Ovary (tissue), 3 donors: ENCODE measurements around the gene MAP4K2.
A peak's percentile ranks its signal among the peaks of the same experiment; 100 is the strongest.

Source experiments
- EP300 ChIP-seq: sonication (generic); formaldehyde crosslinking; IDR thresholded peaks from one replicate; pipeline ENCODE4 v1.6.1; 2017; ENCODE audit warnings: antibody characterized with exemption
- POLR2A ChIP-seq: fragments of 450-650 bp; IDR thresholded peaks from one replicate; pipeline ENCODE4 v1.6.1; 2017; ENCODE audit warnings: antibody characterized with exemption, mild to moderate bottlenecking, moderate library complexity
- TF ChIP-seq, protein P1 (sequence below), 3 donors: fragments of 450-650 bp in 2 of 3; fragments of 200-600 bp in 1 of 3; IDR thresholded peaks; one replicate each; pipeline versions ENCODE4 v1.5.1 to v1.8.0; 2016 to 2022; ENCODE audit warnings: antibody characterized with exemption in 3 of 3, mild to moderate bottlenecking in 1 of 3
- donor health status: DM: no; HTN: no; CAD: no.

DNA sequence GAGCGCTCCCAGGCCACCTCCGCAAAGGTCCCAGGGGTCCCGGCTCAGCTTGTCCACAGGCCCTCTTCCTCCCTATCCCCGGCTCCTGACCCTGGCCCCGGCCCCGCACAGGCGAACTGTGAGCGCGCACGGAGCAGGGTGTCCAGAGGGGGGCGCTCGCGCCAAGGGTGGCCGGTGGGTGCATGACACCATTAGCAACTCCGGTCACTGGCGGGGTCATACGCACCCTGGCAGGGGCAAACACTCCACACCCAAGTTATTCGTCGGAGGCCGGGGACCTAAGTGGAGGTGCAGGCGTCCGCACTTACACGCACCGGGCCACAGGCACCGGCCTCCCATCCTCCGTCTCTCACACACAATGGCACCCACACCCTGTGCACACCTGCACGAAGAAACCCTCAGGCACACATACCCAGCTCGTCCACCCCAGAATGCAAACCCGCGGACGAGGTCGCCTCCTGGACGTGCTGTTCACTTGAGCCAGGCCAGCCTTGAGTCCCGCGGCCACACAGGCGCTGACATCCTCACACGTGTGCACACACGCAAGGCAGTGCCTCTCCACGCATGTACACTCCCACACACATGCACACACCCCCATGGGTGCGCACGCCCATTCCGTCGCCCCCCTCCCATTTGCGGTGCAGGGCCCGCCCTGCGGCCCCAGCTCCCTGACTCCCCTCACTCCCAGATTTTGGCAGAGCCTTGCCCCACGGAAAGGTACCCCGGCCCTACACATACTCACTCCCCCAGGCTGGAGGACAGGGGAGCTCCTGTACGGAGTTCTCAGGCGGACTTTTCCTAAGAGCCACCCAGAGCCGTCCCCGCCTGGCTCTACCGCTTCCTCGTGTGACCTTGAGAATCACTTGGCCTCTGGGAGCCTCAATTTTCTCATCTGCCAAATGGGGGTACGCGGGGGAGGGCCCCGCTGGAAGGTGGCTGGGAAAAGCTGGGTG, 59.1 kb downstream of the MAP4K2 start, which contains the start of gene RASGRP2:
- TF ChIP-seq, protein P1, sequence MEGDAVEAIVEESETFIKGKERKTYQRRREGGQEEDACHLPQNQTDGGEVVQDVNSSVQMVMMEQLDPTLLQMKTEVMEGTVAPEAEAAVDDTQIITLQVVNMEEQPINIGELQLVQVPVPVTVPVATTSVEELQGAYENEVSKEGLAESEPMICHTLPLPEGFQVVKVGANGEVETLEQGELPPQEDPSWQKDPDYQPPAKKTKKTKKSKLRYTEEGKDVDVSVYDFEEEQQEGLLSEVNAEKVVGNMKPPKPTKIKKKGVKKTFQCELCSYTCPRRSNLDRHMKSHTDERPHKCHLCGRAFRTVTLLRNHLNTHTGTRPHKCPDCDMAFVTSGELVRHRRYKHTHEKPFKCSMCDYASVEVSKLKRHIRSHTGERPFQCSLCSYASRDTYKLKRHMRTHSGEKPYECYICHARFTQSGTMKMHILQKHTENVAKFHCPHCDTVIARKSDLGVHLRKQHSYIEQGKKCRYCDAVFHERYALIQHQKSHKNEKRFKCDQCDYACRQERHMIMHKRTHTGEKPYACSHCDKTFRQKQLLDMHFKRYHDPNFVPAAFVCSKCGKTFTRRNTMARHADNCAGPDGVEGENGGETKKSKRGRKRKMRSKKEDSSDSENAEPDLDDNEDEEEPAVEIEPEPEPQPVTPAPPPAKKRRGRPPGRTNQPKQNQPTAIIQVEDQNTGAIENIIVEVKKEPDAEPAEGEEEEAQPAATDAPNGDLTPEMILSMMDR (IDR thresholded peaks at IDR 0.05), result peak in 2 of 3 donors; percentile 47 to 48
- TF ChIP-seq EP300 (no peak), POLR2A (no peak)
